Inflammatory macrophage (primary cell): ENCODE measurements around the gene KCNIP3.
A peak's percentile ranks its signal among the peaks of the same experiment; 100 is the strongest.

Experiments
- DNase-seq, 2 donors: peaks; one replicate each; pipeline ENCODE4 v3.0.0-alpha.2; 2020 to 2022

KCNIP3 gene

GRCh38 chr2:95329891-95330793 is 33.0 kb downstream of the KCNIP3 start:
- no peak for DNase-seq

- DNase-seq: no peak
Measured at GRCh38 chr2:95330794-95331338, 33.7 kb downstream of the KCNIP3 start.

- no peak for DNase-seq
Measured at GRCh38 chr2:95331606-95332005, 34.5 kb downstream of the KCNIP3 start.

GRCh38 chr2:95332036-95332435 is 34.9 kb downstream of the KCNIP3 start:
- no peak for DNase-seq

GRCh38 chr2:95333056-95333455 is 35.9 kb downstream of the KCNIP3 start:
- no peak for DNase-seq

GRCh38 chr2:95333888-95334338 is 36.8 kb downstream of the KCNIP3 start:
- DNase-seq: no peak

GRCh38 chr2:95334916-95335641 is 37.9 kb downstream of the KCNIP3 start:
- DNase-seq: no peak

- DNase-seq: no peak
Measured at GRCh38 chr2:95336406-95336805, 39.3 kb downstream of the KCNIP3 start.

- no peak for DNase-seq
Measured at GRCh38 chr2:95337829-95338228, 40.7 kb downstream of the KCNIP3 start.

GRCh38 chr2:95342556-95343320 is 45.6 kb downstream of the KCNIP3 start:
- no peak for DNase-seq

- no peak for DNase-seq
Measured at GRCh38 chr2:95343429-95344214, 46.5 kb downstream of the KCNIP3 start.

- DNase-seq: no peak
Measured at GRCh38 chr2:95344215-95344583, 47.1 kb downstream of the KCNIP3 start.

GRCh38 chr2:95344656-95345055 is 47.5 kb downstream of the KCNIP3 start:
- no peak for DNase-seq

- no peak for DNase-seq
Measured at GRCh38 chr2:95345081-95345562, 48.0 kb downstream of the KCNIP3 start.

GRCh38 chr2:95345563-95346230 is 48.5 kb downstream of the KCNIP3 start:
- peak; percentile 62 to 70 for DNase-seq

GRCh38 chr2:95346231-95346737 is 49.1 kb downstream of the KCNIP3 start:
- peak in 1 of 2 donors; percentile 44 for DNase-seq

- DNase-seq: peak in 1 of 2 donors; percentile 4
Measured at GRCh38 chr2:95346738-95347671, 49.9 kb downstream of the KCNIP3 start.

GRCh38 chr2:95347681-95348608 is 50.8 kb downstream of the KCNIP3 start:
- DNase-seq: no peak
